CD4-positive, alpha-beta T cell treated with Interleukin-21 for 1 hour (primary cell): ENCODE measurements around the gene PIK3R2.
A peak's percentile ranks its signal among the peaks of the same experiment; 100 is the strongest.
"Not testable (repeated sequence)": the region's sequence is repeated elsewhere in the genome, so short reads cannot be mapped to it uniquely, and the experiment has no call there.

Experiments
- DNase-seq: peaks from one replicate; pipeline ENCODE4 v3.0.0-alpha.2; 2020

Gene PIK3R2

DNA sequence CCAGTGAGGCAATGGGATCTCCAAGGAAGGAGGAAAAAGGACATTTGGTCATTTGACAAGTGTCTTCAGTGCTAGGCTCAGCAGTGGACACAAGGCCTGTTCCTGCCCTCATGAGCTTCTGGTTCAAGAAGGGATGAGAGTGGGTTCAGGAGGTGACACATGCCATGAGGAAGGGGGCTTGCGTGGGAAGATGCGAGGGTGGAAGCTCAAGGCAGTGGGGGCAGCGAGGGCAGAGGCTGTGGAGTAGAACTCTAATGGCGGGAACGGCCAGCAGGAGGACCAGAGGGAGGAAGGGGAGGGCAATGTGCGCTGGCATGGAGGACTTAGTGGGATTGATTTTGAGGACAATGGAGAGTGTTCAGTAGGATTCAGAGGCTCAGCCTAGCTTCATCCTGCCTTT lies 3.3 kb downstream of the PIK3R2 start:
- no peak for DNase-seq

DNA sequence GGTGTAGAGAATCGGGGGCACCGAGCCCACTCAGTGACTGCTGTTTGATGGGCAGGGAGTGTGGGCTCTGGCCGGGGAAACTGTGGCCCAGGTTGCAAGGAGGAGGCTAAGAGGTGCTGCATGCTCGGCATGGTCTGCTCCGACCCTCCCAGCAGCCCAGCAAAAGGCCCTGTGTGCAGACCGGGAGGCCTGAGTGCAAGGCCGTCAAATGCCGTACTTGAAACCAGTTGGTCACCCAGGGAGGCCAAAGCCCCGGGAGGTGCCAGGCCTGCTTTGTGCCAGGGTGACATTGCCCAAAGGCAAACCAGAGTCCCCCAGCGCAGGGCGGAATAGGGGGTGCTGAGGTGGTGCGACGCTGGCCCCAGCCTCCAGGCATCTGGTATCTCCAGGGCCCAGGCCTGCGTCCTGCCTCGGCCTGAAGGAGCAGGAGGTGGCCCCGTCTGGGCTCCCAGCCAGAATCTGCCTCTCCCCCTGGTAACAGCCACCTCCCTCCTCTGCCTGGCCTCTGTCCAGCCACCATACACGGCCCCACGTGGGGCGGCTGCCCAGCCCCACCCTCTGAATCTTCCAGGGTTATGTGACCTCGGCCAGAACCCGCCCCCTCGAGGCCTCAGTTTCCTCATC lies 4.0 kb downstream of the PIK3R2 start:
- no peak for DNase-seq

DNA sequence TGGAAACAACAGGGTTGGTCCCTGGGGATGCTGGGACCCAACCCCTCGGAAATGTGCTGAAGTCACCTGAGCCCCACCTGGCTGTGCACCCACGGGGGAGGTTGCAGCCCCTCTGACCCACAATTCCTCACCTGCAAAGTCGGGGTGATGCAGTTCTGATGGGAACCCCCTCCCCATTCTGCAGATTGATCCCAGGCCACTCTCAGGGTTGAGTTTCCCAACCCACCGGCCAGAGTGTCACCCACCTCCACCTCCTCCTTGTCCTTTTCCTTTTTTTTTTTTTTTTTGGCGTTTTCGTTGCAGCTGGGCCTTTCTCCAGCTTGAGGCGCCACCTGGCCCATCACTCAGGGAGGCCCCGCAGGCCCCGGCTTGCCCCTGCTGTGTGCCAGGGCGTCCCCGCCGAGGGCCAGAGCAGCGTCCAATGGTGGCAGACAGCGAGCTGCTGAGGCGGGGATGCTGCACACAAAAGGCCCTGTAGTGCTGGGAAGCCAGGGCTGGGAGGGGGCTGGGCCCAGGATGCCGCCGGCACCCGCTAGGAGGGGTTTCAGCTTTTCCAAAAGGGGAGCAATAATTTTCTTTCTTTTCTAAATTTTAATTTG lies 4.6 kb downstream of the PIK3R2 start:
- no peak for DNase-seq

DNA sequence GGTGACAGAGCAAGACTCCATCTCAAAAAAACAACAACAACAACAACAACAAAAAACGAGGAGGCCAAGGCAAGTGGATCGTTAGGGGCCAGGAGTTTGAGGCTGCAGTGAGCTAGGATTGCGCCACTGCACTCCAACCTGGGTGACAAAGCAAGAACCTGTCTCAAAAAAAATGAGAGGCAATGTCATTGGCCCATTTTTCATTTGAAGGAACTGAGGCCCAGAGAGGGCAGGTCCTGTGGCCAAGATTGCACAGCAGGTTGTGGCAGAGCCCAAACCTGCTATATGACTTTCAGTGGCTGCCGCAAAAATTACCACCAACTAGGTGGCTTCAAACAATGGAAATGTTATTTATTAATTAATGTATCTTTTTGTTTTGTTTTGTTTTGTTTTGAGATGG lies 5.5 kb downstream of the PIK3R2 start:
- DNase-seq, result no peak

DNA sequence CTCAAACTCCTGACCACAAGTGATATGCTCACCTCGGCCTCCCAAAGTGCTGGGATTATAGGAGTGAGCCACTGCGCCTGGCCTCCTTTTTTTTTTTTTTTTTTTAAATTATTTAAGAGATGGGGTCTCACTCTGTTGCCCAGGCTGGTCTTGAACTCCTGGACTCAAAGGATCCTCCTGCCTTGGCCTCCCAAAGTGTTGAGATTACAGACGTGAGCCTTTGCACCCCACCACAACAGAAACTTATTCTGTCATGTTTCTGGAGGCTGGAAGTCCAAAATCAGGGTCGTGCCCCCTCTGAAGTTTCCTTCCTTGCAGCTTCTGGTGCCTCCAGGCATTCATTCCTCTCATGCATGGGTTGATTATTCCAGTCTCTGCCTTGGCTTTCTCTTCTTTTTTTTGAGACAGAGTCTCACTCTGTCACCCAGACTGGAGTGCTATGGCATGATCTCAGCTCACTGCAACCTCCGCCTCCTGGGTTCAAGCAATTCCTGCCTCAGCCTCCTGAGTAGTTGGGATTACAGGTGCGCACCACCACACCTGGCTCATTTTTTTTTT lies 6.2 kb downstream of the PIK3R2 start:
- not testable (repeated sequence) for DNase-seq

DNA sequence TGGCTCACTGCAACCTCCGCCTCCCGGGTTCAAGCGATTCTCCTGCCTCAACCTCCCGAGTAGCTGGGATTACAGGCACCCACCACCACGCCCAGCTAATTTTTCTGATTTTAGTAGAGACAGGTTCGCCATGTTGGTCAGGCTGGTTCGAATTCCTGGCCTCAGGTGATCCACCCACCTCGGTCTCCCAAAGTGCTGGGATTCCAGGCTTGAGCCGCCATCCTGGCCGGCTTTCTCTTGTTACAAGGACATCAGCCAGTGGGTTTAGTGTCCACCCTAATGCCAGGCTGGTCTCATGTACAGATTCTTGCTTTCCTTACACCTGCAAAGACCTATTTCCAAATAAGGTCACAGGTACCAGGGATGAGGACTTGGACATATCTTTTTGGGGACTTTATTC lies 6.8 kb downstream of the PIK3R2 start:
- DNase-seq, result no peak

DNA sequence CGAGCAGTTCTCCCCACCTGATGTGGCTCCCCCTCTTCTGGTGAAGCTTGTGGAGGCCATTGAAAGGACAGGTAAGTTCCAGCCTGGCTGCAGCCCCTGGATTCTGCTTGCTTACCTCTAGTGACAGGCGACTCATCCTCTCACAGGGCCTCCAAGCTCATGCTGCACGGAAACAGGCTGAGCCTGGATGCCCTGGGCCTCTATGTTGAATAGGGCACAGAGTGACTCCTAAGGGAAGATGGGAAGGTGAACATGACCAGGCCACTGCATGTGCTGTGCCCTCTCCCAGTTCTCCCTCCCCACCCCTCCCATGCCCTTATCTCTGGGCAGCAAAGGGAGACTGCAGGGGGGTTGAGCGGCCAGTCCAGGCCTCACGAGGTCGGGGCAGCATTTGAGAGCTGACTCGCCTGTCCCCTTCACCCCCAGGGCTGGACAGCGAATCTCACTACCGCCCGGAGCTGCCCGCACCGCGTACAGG lies 7.6 kb downstream of the PIK3R2 start:
- no peak for DNase-seq

DNA sequence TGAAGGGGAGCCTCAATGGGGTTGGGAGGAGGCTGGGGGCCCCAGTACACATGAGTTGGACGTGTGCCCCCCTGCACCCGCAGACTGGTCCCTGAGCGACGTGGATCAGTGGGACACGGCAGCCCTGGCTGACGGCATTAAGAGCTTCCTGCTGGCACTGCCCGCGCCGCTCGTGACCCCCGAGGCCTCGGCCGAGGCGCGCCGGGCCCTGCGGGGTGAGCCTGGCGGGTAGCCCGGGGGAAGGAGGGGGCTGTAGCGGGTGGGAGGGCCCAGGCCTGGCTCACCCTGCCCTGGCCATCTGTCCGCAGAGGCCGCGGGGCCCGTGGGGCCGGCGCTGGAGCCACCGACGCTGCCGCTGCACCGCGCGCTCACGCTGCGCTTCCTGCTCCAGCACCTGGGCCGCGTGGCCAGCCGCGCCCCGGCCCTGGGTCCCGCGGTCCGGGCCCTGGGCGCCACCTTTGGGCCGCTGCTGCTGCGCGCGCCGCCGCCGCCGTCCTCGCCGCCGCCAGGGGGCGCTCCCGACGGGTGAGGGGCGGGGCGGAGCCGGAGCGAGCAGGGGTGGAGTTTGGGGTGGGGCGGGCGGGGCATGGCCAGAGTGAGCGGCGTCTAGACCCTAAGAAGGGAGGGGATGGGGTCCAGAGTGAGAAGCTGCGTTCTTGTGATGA lies 8.1 kb downstream of the PIK3R2 start:
- DNase-seq, result peak; percentile 85

DNA sequence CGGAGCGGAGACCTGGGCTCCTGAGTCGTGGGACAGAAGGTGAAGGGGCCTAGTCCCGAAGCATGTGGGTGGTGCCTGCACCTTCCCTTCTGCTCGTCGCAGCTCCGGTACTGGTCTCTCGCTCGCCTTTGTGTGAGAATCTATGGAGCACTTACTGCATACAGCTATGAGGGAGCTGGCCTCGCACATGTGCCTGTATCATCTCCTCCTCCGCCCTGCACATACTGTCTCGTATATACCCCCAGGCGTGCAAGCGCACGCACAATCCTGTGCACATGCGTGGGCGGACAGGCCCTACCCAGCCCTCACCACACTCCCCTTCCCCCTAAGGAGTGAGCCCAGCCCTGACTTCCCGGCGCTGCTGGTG lies 8.7 kb downstream of the PIK3R2 start:
- DNase-seq, result no peak

DNA sequence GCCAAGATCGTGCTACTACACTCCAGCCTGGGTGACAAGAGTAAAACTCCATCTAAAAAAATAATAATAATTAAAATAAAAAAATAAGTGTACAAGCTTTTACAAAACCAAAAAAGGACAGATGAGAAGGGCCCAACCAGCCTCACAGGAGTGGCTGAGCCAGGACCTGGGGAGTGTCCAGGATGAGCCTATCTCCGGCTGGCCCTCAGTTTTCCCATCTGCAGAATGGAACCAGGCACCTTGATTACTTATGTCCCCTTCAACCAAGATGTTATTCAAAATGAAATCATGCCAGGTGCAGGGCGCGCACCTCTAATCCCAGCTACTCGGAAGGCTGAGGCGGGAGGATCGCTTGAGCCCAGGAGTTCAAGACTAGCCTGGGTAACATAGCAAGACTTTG lies 11.1 kb downstream of the PIK3R2 start:
- no peak for DNase-seq

DNA sequence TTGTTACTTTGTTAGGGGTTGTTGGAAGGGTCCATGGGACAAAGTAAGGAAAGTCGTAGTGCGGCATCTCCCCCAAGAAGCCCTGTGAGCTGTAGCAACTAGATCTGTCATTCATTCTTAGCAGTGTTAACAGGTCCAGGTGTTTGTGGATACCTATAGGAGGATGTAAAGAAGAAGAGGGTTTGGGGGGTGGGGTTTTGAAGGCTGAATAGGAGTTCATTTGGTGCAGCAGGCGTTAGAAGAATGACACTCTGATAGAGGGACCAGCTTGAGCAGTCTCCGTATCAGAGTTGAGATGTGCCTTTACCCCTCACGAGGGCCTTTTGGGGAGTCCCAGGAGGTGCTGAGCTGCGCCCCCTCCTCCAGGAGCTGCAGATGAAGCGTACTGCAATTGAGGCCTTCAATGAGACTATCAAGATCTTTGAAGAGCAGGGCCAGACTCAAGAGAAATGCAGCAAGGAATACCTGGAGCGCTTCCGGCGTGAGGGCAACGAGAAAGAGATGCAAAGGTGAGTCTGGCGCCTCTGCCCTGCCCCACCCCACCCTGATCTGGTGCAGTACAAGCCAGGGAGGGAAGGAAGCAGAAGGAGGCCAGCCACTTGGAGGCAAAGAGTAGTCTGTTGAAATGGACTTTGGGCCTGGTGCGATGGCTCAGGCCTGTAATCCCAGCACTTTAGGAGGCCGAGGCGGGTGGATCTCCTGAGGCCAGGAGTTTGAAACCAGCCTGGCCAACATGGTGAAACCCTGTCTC lies 13.0 kb downstream of the PIK3R2 start:
- DNase-seq, result no peak

DNA sequence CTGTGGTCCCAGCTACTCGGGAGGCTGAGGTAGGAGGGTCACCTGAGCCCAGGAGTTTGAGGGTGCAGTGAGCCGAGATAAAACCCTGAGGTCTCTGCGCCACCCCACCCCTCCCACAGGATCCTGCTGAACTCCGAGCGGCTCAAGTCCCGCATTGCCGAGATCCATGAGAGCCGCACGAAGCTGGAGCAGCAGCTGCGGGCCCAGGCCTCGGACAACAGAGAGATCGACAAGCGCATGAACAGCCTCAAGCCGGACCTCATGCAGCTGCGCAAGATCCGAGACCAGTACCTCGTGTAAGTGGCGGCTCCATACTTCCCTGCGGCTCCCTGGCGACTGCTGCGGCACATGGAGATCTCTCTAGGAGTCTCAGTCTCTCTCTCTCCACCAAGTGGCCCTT lies 14.0 kb downstream of the PIK3R2 start:
- no peak for DNase-seq

DNA sequence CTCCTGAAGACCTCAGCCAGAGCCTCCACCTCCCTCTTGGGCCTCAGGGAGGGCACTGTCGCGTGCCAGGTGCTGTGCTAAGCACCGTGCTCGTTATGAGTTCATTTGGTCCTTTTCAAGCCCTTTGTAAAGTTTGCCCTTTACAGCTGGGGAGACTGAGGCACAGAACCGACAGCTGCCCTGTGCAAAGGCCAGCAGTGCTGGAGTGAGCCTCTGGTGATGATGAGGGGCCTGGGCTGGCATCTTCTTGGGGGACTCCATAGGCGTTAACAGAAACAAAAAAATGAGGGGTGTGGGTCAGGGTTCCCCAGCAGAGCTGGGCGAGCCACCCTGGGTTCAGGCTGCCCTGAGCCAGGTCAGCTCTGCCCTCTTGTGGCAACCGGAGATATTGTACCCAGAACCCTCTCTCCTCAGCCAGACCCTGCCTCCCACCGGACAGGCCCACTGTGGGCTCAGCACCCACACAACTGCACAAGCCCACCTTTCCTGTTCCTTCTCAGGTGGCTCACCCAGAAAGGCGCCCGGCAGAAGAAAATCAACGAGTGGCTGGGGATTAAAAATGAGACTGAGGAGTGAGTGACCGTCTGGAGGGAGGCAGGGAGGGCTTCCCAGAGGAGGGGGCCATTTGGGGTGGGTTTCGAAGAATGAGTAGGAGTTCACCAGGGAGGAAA lies 15.1 kb downstream of the PIK3R2 start:
- DNase-seq, result peak; percentile 72

DNA sequence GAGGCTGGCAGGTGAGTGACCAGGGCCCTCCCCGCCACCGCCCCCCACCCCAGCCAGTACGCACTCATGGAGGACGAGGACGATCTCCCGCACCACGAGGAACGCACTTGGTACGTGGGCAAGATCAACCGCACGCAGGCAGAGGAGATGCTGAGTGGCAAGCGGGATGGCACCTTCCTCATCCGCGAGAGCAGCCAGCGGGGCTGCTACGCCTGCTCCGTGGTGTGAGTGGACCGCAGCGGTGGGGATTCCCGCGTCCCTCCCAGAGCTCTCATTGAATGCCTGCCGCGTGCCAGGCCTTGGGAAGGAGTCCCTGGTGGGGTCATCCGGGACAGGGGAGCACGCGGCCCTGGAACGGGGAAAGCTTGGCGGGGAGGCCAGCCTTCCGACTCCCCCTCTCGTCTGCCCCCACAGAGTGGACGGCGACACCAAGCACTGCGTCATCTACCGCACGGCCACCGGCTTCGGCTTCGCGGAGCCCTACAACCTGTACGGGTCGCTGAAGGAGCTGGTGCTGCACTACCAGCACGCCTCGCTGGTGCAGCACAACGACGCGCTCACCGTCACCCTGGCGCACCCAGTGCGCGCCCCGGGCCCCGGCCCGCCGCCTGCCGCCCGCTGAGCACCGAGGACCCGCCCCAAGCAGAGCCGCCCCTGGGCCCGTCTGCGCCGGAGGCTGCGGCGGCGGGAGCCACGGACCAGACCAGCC lies 15.9 kb downstream of the PIK3R2 start:
- no peak for DNase-seq

DNA sequence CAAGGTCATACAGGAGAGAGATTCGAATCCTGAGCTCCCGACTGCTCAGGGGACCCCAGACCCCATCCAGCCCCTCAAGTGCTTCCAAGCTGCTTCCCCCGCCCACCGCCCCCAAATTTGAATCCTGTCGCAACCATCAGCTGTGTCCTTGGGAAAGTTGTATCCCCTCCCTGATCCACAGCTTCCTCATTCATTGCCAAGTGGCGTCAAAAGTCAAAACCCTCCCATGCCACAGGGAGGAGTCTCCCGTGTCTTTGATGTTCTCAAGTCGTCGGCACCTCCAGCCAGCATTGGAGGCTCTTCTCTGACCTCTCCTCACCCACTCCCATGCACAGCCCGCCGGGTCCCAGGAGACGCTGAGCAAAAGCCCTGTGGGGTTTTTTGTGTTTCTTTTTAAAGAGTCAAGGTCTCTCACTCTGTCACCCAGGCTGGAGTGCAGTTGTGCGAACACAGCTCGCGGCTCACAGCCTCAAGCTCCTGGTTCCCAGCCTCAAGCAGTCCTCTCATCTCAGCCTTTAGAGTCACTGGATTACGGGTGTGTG lies 17.8 kb downstream of the PIK3R2 start:
- peak; percentile 28 for DNase-seq

DNA sequence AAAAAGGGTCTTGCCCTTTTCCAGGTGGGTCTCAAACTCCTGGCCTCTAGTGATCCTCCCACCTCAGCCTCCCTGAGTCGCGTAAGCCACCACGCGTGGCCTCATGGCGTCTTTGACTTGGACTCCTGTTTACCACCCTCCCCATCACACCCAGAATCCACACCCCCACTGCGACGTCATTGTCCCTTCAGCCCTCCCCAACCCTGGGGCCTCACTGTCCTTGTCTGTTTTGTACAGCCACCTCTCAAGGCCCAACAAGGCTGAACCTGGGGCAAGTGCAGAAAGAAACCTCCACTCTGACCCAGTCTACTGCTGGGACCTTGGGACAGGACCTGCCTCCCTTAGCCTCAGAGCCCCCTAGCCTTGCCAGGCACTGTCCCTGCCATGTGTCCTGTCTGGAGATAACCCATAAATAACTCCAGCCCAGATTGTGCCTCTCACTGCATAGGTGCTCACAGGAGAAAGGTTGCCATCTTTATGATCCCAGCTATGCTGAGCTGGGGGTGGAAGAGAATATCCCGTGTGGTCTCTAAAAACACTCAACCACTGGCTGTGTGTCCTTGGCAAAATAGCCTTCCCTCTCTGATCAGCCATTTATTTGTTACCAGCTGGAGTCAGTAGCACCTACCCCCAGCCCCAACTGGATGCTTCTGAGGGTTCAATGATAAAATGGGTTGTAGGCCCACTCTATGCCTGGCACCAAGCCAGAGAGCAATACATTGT lies 18.8 kb downstream of the PIK3R2 start:
- peak; percentile 20 for DNase-seq

DNA sequence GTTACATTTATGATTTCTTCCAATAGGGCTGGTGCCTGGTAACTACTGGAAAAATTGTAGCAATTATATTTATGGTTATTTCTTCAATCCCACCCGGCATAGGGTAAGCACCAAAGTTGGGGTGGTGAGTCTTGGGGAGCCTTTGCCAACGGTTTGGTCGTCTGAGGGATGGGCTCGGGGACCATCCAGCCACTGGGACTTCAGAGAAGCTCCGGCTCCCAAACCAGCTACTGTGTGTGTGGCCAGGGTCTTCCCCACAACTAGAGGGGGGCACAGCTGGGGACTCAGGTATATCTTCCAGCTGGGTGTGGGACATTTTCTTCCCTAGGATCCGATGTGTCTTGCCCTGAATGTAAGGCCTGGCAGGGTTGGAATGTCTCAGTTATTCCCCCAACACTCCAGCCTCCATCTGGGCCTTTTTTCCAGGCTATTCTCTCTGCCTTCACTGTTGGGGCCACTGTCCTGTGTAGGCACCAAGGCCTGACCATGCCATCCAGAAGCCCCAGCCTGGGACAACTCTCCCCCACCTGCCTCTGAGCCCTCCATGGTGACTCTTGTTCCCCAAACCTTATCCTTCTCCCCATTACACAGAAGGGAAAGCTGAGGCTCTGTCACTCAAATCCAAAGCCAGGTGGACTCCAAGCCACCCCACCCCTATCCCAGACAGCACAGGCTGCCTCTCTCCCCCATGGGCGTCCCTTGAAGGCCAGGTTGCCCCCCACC lies 19.5 kb downstream of the PIK3R2 start:
- DNase-seq, result no peak

DNA sequence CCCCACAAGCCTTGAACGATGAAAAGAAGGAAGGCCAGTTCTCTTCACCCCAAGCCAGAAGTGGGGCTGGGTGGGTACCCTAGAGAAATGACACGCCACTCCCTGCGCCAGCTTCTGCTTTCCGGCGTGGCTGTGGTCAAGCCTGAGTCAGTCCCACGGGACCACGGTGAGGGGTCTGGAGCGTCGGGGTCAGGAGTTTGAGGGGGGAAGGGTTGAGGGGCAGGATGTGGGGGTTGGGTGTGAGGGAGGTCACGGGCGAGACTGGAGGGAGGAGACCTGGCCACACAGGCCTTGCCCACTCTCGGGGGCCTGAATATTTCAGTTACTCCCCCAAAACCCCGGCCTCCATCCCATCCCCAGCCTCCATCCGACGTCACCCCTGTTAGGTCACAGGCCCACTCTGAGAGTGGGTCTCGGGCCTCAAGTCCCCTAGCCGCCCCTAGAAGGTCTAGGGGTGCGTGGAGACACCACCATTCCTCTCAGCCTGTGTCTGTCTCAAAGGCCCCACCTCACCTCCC lies 20.1 kb downstream of the PIK3R2 start:
- DNase-seq, result peak; percentile 36

DNA sequence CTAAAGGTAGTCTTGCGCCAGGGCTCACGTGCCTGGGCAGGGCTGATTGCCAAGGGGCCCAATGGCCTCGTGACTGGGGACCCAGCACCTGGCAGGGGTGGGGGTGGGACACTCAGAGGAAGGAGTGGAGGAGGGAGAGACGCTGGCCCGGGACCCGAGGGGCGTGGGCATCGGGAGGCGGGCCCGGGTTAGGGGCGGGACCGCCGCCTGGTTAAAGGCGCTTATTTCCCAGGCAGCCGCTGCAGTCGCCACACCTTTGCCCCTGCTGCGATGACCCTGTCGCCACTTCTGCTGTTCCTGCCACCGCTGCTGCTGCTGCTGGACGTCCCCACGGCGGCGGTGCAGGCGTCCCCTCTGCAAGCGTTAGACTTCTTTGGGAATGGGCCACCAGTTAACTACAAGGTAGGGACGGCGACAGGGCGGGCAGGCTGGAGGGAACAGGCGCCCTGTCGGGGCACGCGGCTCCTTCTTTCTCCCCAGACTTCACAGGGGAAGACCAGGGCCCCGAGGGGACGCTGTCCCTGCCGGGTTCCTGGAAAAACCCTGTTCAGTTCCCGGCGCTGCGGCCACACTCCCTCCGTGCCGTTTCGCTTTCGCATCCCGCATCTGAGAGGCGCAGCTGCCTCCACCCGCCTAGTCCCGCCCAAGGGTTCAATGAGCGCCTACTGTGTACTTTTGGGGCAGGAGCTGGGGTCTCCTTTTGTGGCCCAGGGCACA lies 20.8 kb downstream of the PIK3R2 start, which contains the start of gene IFI30:
Gene IFI30 (plus strand): TSS at position 242 of the 717 bp plus-strand sequence. CDS start 29 bp downstream, at position 271.
- peak; percentile 71 for DNase-seq
